HK-2 (cell line): ENCODE results near the gene ZNF77.
A peak's percentile ranks its signal among the peaks of the same experiment; 100 is the strongest.
"Not testable (repeated sequence)": the region's sequence is repeated elsewhere in the genome, so short reads cannot be mapped to it uniquely, and the experiment has no call there.

Experiments
- DNase-seq: peaks from one replicate; pipeline ENCODE4 v3.0.0-alpha.2; 2018; ENCODE audit not compliant: unreplicated experiment

Gene ZNF77

GRCh38 chr19:2917275-2918184, 27.2 kb downstream of the ZNF77 start:
- no peak for DNase-seq

GRCh38 chr19:2912306-2912705, 32.5 kb downstream of the ZNF77 start:
- no peak for DNase-seq

- no peak for DNase-seq
Measured at GRCh38 chr19:2906631-2907195, 38.1 kb downstream of the ZNF77 start.

GRCh38 chr19:2905918-2906519, 38.8 kb downstream of the ZNF77 start:
- no peak for DNase-seq

GRCh38 chr19:2903326-2903725, 41.4 kb downstream of the ZNF77 start:
- DNase-seq, result not testable (repeated sequence)

DNA sequence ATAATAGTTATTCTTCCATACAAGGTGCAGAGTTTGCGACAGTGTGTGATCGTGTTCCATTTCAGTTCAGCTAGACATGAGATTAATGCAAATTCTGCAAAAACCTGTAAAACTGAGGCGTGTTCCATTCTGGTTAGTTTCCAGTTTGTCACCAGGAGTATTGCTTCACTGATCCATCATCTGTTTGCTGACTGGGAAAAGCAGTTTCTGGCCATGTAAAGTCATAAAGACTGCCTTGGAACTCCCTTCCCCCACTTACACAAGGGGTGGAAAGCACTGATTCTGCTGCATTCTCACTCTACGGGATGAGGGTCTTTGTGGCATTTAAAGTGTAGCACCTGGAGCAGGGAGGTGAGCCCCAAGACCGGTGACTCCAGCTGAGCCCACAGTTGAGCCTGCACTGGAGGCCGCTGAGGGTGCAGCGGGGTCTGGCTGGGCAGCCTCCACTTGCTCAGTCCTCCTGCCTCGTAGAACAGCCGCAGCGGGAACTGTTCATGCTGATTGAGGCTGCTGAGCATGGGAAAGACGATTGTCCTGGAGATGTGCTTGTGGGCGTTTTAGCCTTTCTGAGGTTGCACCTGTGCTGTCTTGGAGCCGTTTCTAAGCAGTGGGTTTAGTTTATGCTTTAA, 42.1 kb downstream of the ZNF77 start:
- DNase-seq, result no peak

- DNase-seq, result peak; percentile 99
Measured at GRCh38 chr19:2900296-2901252, 44.2 kb downstream of the ZNF77 start, which contains the start of gene ZNF57. ZNF57 (plus strand) TSS chr19:2900928; CDS start chr19:2901046, 118 bp downstream.

DNA sequence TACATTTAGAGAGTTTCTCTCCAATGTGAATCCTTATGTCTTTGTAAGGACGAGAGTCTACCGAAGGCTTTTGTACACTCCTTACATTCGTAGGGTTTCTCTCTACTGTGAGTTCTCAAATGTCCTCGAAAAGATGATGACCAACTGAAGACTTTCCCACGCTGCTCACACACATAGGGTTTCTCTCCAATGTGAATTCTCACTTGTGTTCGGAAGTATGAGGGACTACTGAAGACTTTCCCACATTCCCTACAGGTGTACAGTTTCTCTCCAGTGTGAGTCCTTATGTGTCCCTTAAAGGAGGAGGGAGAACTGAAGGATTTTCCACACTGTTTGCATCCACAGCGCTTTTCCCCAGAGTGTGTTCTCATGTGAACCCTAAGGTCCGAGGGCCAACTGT, 48.1 kb downstream of the ZNF77 start:
- DNase-seq, result no peak

DNA sequence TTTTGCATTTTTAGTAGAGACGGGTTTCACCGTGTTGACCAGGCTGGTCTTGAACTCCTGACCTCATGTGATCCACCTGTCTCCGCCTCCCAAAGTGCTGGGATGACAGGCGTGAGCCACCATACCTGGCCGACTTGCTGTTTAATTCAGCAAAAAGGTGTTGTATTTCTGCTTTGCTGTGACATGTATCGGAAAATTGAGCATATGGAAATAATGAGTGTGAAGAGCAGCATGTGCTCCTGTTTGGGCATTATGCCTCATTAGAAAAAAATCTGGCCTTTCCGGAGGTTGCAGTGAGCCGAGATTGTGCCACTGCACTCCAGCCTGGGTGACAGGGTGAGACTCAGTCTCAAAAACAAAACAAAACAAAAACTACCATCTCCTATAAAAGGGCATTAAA, 54.2 kb downstream of the ZNF77 start:
- DNase-seq, result not testable (repeated sequence)

- no peak for DNase-seq
Measured at GRCh38 chr19:2888731-2889224, 56.0 kb downstream of the ZNF77 start.

DNA sequence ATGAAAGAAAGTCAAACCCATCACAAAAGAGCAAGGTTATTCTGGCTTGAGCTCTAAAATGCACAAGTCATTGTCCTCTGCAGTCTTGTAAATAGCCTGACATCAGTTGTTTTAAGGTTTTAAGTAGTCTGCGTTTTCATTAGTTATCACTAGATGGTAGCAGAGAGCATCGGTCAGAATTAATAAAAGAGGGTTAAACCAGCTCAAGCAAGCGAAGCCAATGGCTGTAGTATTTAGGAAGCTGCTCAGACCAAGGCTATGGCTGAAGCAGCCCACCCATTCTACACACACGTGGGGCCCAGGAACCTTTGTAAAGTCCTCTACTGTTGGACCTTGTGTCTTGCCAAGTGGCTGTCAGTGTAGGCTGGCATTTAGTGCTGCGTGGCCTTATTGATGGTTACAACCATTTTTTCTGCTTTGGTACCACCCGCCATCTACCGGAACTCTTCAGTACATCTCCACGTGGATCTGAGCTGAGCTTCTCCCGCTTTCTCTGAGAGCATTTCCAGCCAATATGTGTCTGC, 57.3 kb downstream of the ZNF77 start:
- peak; percentile 5 for DNase-seq

GRCh38 chr19:2885736-2886135, 59.0 kb downstream of the ZNF77 start:
- DNase-seq, result no peak

GRCh38 chr19:2883686-2884439, 60.9 kb downstream of the ZNF77 start:
- no peak for DNase-seq
